ENCODE results near the gene GPC6.

Gene GPC6

DNA sequence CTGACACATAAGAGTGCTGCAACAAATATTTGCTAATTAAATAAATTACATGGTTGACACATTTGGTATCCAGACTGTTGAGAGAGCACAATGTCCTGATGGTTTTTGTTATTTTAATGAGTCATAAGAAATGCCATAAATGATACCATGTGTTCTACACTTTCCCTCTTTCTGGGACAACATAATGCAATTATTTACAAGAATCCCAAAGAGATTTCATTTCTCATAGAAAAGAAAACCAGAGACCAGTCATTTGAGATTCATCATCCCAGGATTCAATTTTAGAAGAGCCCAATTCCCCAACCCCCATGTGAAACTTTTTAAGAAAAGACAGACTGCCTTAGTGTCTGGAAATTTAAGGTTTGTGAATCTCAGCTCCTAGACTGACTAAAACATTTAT is 853.3 kb downstream of the GPC6 start:
- no peak for DNase-seq (ENCODE audit: low read depth in 1 of 2, low spot score in 1 of 2)
- TF ChIP-seq SPI1 (IDR thresholded peaks at IDR 0.05; ENCODE audit: borderline replicate concordance, low read depth) (no peak), GABPA (IDR thresholded peaks at IDR 0.05; ENCODE audit: low read depth) (no peak), POLR2AphosphoS5 (IDR thresholded peaks at IDR 0.05; ENCODE audit: low read depth) (no peak)
- TF ChIP-seq, protein P1, sequence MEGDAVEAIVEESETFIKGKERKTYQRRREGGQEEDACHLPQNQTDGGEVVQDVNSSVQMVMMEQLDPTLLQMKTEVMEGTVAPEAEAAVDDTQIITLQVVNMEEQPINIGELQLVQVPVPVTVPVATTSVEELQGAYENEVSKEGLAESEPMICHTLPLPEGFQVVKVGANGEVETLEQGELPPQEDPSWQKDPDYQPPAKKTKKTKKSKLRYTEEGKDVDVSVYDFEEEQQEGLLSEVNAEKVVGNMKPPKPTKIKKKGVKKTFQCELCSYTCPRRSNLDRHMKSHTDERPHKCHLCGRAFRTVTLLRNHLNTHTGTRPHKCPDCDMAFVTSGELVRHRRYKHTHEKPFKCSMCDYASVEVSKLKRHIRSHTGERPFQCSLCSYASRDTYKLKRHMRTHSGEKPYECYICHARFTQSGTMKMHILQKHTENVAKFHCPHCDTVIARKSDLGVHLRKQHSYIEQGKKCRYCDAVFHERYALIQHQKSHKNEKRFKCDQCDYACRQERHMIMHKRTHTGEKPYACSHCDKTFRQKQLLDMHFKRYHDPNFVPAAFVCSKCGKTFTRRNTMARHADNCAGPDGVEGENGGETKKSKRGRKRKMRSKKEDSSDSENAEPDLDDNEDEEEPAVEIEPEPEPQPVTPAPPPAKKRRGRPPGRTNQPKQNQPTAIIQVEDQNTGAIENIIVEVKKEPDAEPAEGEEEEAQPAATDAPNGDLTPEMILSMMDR (IDR thresholded peaks at IDR 0.05; ENCODE audit: insufficient read depth, low read length): no peak
- TF ChIP-seq, protein P2, sequence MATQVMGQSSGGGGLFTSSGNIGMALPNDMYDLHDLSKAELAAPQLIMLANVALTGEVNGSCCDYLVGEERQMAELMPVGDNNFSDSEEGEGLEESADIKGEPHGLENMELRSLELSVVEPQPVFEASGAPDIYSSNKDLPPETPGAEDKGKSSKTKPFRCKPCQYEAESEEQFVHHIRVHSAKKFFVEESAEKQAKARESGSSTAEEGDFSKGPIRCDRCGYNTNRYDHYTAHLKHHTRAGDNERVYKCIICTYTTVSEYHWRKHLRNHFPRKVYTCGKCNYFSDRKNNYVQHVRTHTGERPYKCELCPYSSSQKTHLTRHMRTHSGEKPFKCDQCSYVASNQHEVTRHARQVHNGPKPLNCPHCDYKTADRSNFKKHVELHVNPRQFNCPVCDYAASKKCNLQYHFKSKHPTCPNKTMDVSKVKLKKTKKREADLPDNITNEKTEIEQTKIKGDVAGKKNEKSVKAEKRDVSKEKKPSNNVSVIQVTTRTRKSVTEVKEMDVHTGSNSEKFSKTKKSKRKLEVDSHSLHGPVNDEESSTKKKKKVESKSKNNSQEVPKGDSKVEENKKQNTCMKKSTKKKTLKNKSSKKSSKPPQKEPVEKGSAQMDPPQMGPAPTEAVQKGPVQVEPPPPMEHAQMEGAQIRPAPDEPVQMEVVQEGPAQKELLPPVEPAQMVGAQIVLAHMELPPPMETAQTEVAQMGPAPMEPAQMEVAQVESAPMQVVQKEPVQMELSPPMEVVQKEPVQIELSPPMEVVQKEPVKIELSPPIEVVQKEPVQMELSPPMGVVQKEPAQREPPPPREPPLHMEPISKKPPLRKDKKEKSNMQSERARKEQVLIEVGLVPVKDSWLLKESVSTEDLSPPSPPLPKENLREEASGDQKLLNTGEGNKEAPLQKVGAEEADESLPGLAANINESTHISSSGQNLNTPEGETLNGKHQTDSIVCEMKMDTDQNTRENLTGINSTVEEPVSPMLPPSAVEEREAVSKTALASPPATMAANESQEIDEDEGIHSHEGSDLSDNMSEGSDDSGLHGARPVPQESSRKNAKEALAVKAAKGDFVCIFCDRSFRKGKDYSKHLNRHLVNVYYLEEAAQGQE (IDR thresholded peaks at IDR 0.05; ENCODE audit: insufficient replicate concordance, low read depth): no peak
- no peak overlapping the region for H3K27ac ChIP-seq (replicated peaks)
- no peak overlapping the region for H3K4me3 ChIP-seq (replicated peaks; ENCODE audit: insufficient read depth, low read length)
- no peaks in the 10 kb centered on the region for H3K27me3 ChIP-seq (ENCODE audit: insufficient read depth, poor library complexity, severe bottlenecking)

DNA sequence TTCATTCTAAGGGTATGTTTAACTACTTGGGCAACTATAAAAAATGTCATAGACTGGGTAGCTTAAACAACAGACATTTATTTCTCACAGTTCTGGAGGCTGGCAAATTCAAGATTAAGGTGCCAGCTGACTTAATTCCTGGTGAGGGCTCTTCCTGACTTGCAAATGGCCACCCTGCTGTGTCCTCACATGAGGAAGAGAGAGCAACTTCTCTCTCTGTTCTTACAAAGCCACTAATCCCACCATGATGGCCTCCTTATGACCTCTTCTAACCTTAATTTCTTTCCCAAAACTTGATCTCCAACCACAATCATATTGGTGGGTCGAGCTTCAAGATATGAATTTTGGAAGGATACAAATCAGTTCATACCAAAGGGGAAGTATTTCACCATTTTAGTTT is 853.9 kb downstream of the GPC6 start:
- H3K27me3 ChIP-seq (ENCODE audit: insufficient read depth, poor library complexity, severe bottlenecking): no peaks in the 10 kb centered on the region
- TF ChIP-seq GABPA (IDR thresholded peaks at IDR 0.05; ENCODE audit: low read depth) (no peak), SPI1 (IDR thresholded peaks at IDR 0.05; ENCODE audit: borderline replicate concordance, low read depth) (no peak), POLR2AphosphoS5 (IDR thresholded peaks at IDR 0.05; ENCODE audit: low read depth) (no peak)
- TF ChIP-seq, protein P2 (IDR thresholded peaks at IDR 0.05; ENCODE audit: insufficient replicate concordance, low read depth): no peak
- TF ChIP-seq, protein P1 (IDR thresholded peaks at IDR 0.05; ENCODE audit: insufficient read depth, low read length): no peak
- DNase-seq (ENCODE audit: low read depth in 1 of 2, low spot score in 1 of 2): no peak
- H3K27ac ChIP-seq (replicated peaks): no peak overlapping the region
- H3K4me3 ChIP-seq (replicated peaks; ENCODE audit: insufficient read depth, low read length): no peak overlapping the region

DNA sequence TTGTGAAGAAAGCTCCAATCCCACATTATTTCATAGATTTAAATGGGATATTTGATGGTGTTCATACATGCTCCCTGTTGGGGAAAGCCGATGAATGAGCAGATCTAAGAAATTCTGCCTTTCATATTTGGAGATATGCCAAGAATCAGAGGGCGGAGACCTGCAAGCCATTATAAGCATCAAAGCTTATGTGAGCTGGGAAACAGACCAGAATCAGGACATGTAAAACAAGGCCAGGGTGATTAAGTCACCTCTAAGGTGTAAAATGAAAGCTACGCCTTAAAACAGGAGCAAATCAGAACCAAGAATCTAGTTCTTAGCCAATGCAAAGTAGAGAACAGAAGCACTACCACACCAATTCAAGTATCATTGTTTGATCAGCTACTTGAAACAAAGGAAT is 860.5 kb downstream of the GPC6 start:
- DNase-seq (ENCODE audit: low read depth in 1 of 2, low spot score in 1 of 2): no peak
- H3K27me3 ChIP-seq (ENCODE audit: insufficient read depth, poor library complexity, severe bottlenecking): no peaks in the 10 kb centered on the region
- H3K27ac ChIP-seq (replicated peaks): no peak overlapping the region
- TF ChIP-seq GABPA (IDR thresholded peaks at IDR 0.05; ENCODE audit: low read depth): no peak
- no peak for TF ChIP-seq POLR2AphosphoS5 (IDR thresholded peaks at IDR 0.05; ENCODE audit: low read depth)
- TF ChIP-seq, protein P2 (IDR thresholded peaks at IDR 0.05; ENCODE audit: insufficient replicate concordance, low read depth): no peak
- no peak for TF ChIP-seq SPI1 (IDR thresholded peaks at IDR 0.05; ENCODE audit: borderline replicate concordance, low read depth)
- TF ChIP-seq, protein P1 (IDR thresholded peaks at IDR 0.05; ENCODE audit: insufficient read depth, low read length): no peak
- H3K4me3 ChIP-seq (replicated peaks; ENCODE audit: insufficient read depth, low read length): no peak overlapping the region

Measured in HL-60 (cell line).